K562 (cell line): ENCODE results near the gene PCDHA13. TPM values are rescaled to one million over a fixed set of nuclear protein-coding genes. Genes with fewer than 3 reads are reported as not detected.
"Not testable (repeated sequence)": the region's sequence is repeated elsewhere in the genome, so short reads cannot be mapped to it uniquely, and the experiment has no call there.

Source experiments
- ATAC-seq: fragments of 200-7000 bp; cut with Tn5 transposase; 3 replicates; pipeline ENCODE4 v1.9.1; 2020; ENCODE audit warnings: moderate library complexity
- BruUV-seq: library from RNA; stranded (reverse); fragments of 400-500 nt; replicated peaks from 2 replicates; lab custom pipeline; 2021; lab: Mats Ljungman, UMichigan
- CTCF ChIA-PET: fragments of 300-600 bp; formaldehyde crosslinking; extraction: SDS; loops from one replicate; lab custom pipeline; 2021; ENCODE audit warnings: low intra/inter-chr PET ratio; lab: Yijun Ruan, JAX
- POLR2A ChIA-PET: fragments of 300-600, 350-650 bp; sonication (Branson Sonifier 250); formaldehyde crosslinking; extraction: SDS; loops from one replicate; lab custom pipeline; 2021; ENCODE audit warnings: antibody characterized with exemption, inconsistent platforms; lab: Yijun Ruan, JAX
- DNase-seq, 4 experiments: peaks; one replicate each; pipeline versions ENCODE4 v3.0.0 to v3.0.0-alpha.2; 2011 to 2018; ENCODE audit warnings: low spot score in 3 of 4, mixed read lengths in 3 of 4; ENCODE audit errors: extremely low read depth in 1 of 4
- FAIRE-seq: peaks from 2 replicates; lab custom pipeline; 2011; peaks lifted over from hg19 to GRCh38; lab: Jason Lieb, UNC
- H2AFZ ChIP-seq: 2 replicates; pipeline ENCODE4 v1.6.0; 2011; ENCODE audit warnings: low read depth, low read length, control low read depth, inconsistent platforms
- H3K27ac ChIP-seq: fragments of 200-600 bp; 3 replicates; pipeline ENCODE4 v1.8.0; 2011; ENCODE audit warnings: low read depth, mild to moderate bottlenecking, control low read depth, inconsistent platforms, low read length, moderate library complexity, mixed read lengths; ENCODE audit errors: extremely low read depth
- H3K27me3 ChIP-seq, 2 experiments: fragments of 300-600 bp in 1 of 2; 2 replicates in 1 of 2; 3 replicates in 1 of 2; pipeline versions ENCODE4 v1.6.0 to v1.8.0; 2011; ENCODE audit warnings: inconsistent platforms in 2 of 2, low read length in 2 of 2, mild to moderate bottlenecking in 1 of 2, mixed read lengths in 1 of 2, moderate library complexity in 1 of 2; ENCODE audit not compliant: control insufficient read depth in 2 of 2, insufficient read depth in 2 of 2
- H3K36me3 ChIP-seq: fragments of 300-600 bp; 3 replicates; pipeline ENCODE4 v1.8.0; 2011; ENCODE audit warnings: mild to moderate bottlenecking, low read length, inconsistent platforms; ENCODE audit not compliant: control insufficient read depth, insufficient read depth
- H3K4me1 ChIP-seq, 2 experiments: fragments of 200-600 bp in 1 of 2; replicated peaks in 1 of 2; 2 replicates in 1 of 2; 3 replicates in 1 of 2; pipeline versions ENCODE4 v1.5.1 to v1.8.0; 2011; ENCODE audit warnings: inconsistent platforms in 2 of 2, low read length in 2 of 2, mild to moderate bottlenecking in 1 of 2, mixed read lengths in 1 of 2, moderate library complexity in 1 of 2; ENCODE audit not compliant: control insufficient read depth in 2 of 2, insufficient read depth in 2 of 2
- H3K4me2 ChIP-seq: 2 replicates; pipeline ENCODE4 v1.6.1; 2011; ENCODE audit warnings: low read length, control low read depth, inconsistent platforms, mixed read lengths; ENCODE audit not compliant: insufficient read depth
- H3K4me3 ChIP-seq: fragments of 200-600 bp; sonication (generic), shearing (Covaris generic); 2 replicates; pipeline ENCODE4 v1.5.1; 2016; ENCODE audit warnings: control low read depth, inconsistent platforms
- H3K79me2 ChIP-seq: fragments of 200-600 bp; 3 replicates; pipeline ENCODE4 v1.8.0; 2011; ENCODE audit warnings: low read length, inconsistent platforms; ENCODE audit not compliant: control insufficient read depth, insufficient read depth
- H3K9ac ChIP-seq, 2 experiments: 2 replicates each; pipeline versions ENCODE4 v1.6.0 to v1.6.1; 2011; ENCODE audit warnings: low read depth in 2 of 2, low read length in 2 of 2, control low read depth in 1 of 2, inconsistent platforms in 1 of 2, mild to moderate bottlenecking in 1 of 2, mixed read lengths in 1 of 2; ENCODE audit not compliant: insufficient read depth in 1 of 2
- H3K9me1 ChIP-seq: one replicate; pipeline ENCODE4 v1.6.0; 2011; ENCODE audit warnings: inconsistent platforms, mild to moderate bottlenecking, low read length, moderate library complexity; ENCODE audit not compliant: control insufficient read depth, insufficient read depth
- H3K9me3 ChIP-seq: replicated peaks from 2 replicates; pipeline ENCODE4 v1.5.1; 2011; ENCODE audit warnings: low read depth, low read length, inconsistent platforms; ENCODE audit not compliant: control insufficient read depth, insufficient read depth
- H4K20me1 ChIP-seq: replicated peaks from 2 replicates; pipeline ENCODE4 v1.6.1; 2011; ENCODE audit warnings: low read length, inconsistent platforms, mixed read lengths; ENCODE audit not compliant: control insufficient read depth, insufficient read depth
- RUNX1 ChIP-seq: sonication (generic); IDR thresholded peaks from 2 replicates; pipeline ENCODE4 v1.6.1; 2016; ENCODE audit warnings: antibody characterized with exemption, low read depth
- WGBS: fragments of 100-300 bp; shearing (Covaris generic); methylation state at CpG from one replicate; pipeline ENCODE4 v1.1.6; 2016; ENCODE audit warnings: low coverage, mixed read lengths; ENCODE audit not compliant: insufficient coverage; ENCODE audit errors: missing lambda C conversion rate; 5-methylcytosine and 5-hydroxymethylcytosine counted together
- in situ Hi-C: fragments of 300-500 bp; cut with MboI; formaldehyde crosslinking; loops from 4 replicates; pipeline ENCODE4 v1.15.0; 2018; ENCODE audit warnings: inconsistent platforms, mixed read lengths
- intact Hi-C: fragments of 100-400 bp; cut with micrococcal nuclease; formaldehyde crosslinking; loops from 2 replicates; pipeline ENCODE4 v1.14.2; 2022
- polyA plus RNA-seq, 8 experiments: library from polyadenylated mRNA; depleted of rRNA in 4 of 8; stranded (reverse) in 5 of 8; unstranded in 3 of 8; fragments of >200 nt; fragmentation: Nextera tagmentation in 2 of 8; fragmentation: Illumina TruSeq in 1 of 8; extraction: Ambion mirVana in 2 of 8; extraction: Trizol in 1 of 8; gene quantifications; 2 replicates each; pipeline versions ENCODE4 v1.2.1 to v1.2.3, GENCODE V29; 2011 to 2014; ENCODE audit warnings: inconsistent platforms in 1 of 8, missing spikeins in 1 of 8
- total RNA-seq, 7 experiments: library from RNA; depleted of rRNA in 6 of 7; stranded (reverse); fragments of >200 nt in 6 of 7; fragmentation: Illumina TruSeq in 2 of 7; extraction: Trizol in 2 of 7; gene quantifications; 2 replicates each; pipeline versions ENCODE4 v1.2.1 to v1.2.3, GENCODE V29; 2011 to 2021; ENCODE audit warnings: low replicate concordance in 1 of 7
- TF ChIP-seq, protein P1 (sequence below): fragments of 450-650 bp; formaldehyde crosslinking; IDR thresholded peaks from 2 replicates; pipeline ENCODE4 v1.4.0; 2020; ENCODE audit warnings: mild to moderate bottlenecking, mixed read lengths
- TF ChIP-seq, protein P2 (sequence below), 3 experiments: IDR thresholded peaks in 2 of 3; conservative IDR thresholded peaks in 1 of 3; 2 replicates each; pipeline ENCODE4 v1.5.1; 2011 to 2012; ENCODE audit warnings: low read length in 3 of 3, mild to moderate bottlenecking in 3 of 3, control low read depth in 2 of 3, improper control_type of control experiment in 1 of 3, inconsistent platforms in 1 of 3, low read depth in 1 of 3, mixed read lengths in 1 of 3, moderate library complexity in 1 of 3; ENCODE audit not compliant: insufficient read depth in 2 of 3

PCDHA13 gene
- total and polyA plus RNA-seq, 9 of the 15 experiments (the other 6 are each of a cell fraction or from before 2014, with no cell fraction given) = not detected

DNA sequence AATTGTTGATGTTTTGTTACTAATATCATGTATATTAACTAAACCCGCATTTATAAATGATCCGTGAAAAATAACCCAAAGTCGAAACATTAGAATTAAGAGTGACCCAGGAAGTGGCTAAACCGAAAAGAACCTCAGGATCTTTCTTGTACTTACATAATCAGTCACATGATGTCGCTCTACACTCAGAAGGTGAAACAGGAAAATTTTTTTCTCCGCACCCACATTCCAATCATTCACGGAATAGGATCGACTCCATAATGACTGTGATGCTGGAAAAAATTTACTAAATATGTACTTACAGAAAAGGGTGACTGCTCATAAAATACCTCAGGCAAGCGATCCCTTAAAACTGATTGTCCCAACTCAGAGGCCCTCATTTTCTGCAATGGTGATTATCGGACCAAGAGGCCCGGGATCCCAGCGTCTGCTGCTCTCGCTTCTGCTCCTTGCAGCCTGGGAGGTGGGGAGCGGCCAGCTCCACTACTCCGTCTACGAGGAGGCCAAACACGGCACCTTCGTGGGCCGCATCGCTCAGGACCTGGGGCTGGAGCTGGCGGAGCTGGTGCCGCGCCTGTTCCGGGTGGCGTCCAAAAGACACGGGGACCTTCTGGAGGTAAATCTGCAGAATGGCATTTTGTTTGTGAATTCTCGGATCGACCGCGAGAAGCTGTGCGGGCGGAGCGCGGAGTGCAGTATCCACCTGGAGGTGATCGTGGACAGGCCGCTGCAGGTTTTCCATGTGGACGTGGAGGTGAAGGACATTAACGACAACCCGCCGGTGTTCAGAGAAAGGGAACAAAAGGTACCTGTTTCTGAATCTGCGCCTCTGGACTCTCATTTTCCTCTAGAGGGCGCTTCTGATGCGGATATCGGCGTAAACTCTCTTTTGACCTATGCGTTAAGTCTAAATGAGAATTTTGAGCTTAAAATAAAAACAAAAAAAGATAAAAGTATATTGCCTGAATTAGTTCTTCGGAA, 6.5 kb upstream of the PCDHA13 start, which contains the start of gene PCDHA12:
PCDHA12 (plus strand) TSS at position 224 of the 981 bp plus-strand sequence; CDS start at position 389, 165 bp downstream.
- Histone ChIP-seq H3K9me1 (no peaks in the 10 kb centered on the region), H2AFZ (no peak within 1 kb of the TSS), H3K4me1 (no peaks in the 10 kb centered on the region; a peak in 1 of 5 replicates), H3K79me2 (no peaks in the 10 kb centered on the region), H3K36me3 (no peaks in the 10 kb centered on the region), H4K20me1 (no peaks in the 10 kb centered on the region), H3K9me3 (no peaks in the 10 kb centered on the region; the same call in 1 of the 2 replicates), H3K9ac (no peak within 1 kb of the TSS), H3K27me3 (no peaks in the 10 kb centered on the region)
- intact Hi-C loops = no loop called here
- POLR2A ChIA-PET = no interaction called here
- in situ Hi-C loops = no loop called here
- no TSS peak for BruUV-seq
- DNase-seq (no peak), ATAC-seq (no peak)
- TF ChIP-seq, protein P1, sequence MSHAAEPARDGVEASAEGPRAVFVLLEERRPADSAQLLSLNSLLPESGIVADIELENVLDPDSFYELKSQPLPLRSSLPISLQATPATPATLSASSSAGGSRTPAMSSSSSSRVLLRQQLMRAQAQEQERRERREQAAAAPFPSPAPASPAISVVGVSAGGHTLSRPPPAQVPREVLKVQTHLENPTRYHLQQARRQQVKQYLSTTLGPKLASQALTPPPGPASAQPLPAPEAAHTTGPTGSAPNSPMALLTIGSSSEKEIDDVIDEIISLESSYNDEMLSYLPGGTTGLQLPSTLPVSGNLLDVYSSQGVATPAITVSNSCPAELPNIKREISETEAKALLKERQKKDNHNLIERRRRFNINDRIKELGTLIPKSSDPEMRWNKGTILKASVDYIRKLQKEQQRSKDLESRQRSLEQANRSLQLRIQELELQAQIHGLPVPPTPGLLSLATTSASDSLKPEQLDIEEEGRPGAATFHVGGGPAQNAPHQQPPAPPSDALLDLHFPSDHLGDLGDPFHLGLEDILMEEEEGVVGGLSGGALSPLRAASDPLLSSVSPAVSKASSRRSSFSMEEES (CRISPR knock-in tag) = peak; percentile 64
- TF ChIP-seq, protein P2, sequence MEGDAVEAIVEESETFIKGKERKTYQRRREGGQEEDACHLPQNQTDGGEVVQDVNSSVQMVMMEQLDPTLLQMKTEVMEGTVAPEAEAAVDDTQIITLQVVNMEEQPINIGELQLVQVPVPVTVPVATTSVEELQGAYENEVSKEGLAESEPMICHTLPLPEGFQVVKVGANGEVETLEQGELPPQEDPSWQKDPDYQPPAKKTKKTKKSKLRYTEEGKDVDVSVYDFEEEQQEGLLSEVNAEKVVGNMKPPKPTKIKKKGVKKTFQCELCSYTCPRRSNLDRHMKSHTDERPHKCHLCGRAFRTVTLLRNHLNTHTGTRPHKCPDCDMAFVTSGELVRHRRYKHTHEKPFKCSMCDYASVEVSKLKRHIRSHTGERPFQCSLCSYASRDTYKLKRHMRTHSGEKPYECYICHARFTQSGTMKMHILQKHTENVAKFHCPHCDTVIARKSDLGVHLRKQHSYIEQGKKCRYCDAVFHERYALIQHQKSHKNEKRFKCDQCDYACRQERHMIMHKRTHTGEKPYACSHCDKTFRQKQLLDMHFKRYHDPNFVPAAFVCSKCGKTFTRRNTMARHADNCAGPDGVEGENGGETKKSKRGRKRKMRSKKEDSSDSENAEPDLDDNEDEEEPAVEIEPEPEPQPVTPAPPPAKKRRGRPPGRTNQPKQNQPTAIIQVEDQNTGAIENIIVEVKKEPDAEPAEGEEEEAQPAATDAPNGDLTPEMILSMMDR (IDR thresholded peaks at IDR 0.05 in 2 of 3, conservative IDR thresholded peaks at IDR 0.05 in 1 of 3; ENCODE audit: insufficient read depth in 2 of 3, low read depth in 1 of 3, low read length in 3 of 3) = 0 out of 6 replicates have a peak, but pooled peaks of 1 of the 3 experiments have one; percentile 21
- no peak for TF ChIP-seq RUNX1
- TF ChIP-seq, all 486 proteins: peak for 2
- 14% methylated on average over 41 of the region's 47 CpGs for WGBS
- Histone ChIP-seq H3K4me3 (no peak within 1 kb of the TSS), H3K27ac (no peak within 1 kb of the TSS), H3K4me2 (no peak within 1 kb of the TSS)
- no peak for FAIRE-seq
- CTCF ChIA-PET = no interaction called here

DNA sequence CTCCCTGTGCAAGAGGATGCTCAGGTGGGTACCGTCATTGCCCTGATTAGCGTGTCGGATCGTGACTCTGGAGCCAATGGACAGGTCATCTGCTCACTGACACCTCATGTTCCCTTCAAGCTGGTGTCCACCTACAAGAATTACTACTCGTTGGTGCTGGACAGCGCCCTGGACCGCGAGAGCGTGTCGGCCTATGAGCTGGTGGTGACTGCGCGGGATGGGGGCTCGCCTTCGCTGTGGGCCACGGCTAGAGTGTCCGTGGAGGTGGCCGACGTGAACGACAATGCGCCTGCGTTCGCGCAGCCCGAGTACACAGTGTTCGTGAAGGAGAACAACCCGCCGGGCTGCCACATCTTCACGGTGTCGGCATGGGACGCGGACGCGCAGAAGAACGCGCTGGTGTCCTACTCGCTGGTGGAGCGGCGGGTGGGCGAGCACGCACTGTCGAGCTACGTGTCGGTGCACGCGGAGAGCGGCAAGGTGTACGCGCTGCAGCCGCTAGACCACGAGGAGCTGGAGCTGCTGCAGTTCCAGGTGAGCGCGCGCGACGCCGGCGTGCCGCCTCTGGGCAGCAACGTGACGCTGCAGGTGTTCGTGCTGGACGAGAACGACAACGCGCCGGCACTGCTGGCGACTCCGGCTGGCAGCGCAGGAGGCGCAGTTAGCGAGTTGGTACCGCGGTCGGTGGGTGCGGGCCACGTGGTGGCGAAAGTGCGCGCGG, 5.2 kb upstream of the PCDHA13 start:
- POLR2A ChIA-PET = not testable (repeated sequence)
- 46% methylated on average over 55 of the region's 80 CpGs for WGBS

More for the DNA sequence above, 5.2 kb upstream of the PCDHA13 start:
- H3K9me3 ChIP-seq, H3K4me3 ChIP-seq, DNase-seq, CTCF ChIA-PET, H3K36me3 ChIP-seq, in situ Hi-C loops, H3K27ac ChIP-seq, H3K4me2 ChIP-seq, BruUV-seq, H3K79me2 ChIP-seq, H3K4me1 ChIP-seq, FAIRE-seq, H4K20me1 ChIP-seq, H2AFZ ChIP-seq, H3K9ac ChIP-seq, ATAC-seq, H3K27me3 ChIP-seq, H3K9me1 ChIP-seq, intact Hi-C loops: not testable (repeated sequence)
